Loucy (cell line): ENCODE results near the gene NGRN.

Source experiments
- EZH2phosphoT487 ChIP-seq: fragments of 200-600 bp; IDR thresholded peaks from 2 replicates; pipeline ENCODE4 v1.6.1; 2018; ENCODE audit warnings: antibody characterized with exemption, mild to moderate bottlenecking, moderate library complexity, borderline replicate concordance
- TF ChIP-seq, protein P1 (sequence below): fragments of 200-600 bp; sonication (generic); conservative IDR thresholded peaks from 2 replicates; pipeline ENCODE4 v1.5.1; 2014; ENCODE audit warnings: mild to moderate bottlenecking, antibody characterized with exemption, low read length

- TF ChIP-seq, protein P1, sequence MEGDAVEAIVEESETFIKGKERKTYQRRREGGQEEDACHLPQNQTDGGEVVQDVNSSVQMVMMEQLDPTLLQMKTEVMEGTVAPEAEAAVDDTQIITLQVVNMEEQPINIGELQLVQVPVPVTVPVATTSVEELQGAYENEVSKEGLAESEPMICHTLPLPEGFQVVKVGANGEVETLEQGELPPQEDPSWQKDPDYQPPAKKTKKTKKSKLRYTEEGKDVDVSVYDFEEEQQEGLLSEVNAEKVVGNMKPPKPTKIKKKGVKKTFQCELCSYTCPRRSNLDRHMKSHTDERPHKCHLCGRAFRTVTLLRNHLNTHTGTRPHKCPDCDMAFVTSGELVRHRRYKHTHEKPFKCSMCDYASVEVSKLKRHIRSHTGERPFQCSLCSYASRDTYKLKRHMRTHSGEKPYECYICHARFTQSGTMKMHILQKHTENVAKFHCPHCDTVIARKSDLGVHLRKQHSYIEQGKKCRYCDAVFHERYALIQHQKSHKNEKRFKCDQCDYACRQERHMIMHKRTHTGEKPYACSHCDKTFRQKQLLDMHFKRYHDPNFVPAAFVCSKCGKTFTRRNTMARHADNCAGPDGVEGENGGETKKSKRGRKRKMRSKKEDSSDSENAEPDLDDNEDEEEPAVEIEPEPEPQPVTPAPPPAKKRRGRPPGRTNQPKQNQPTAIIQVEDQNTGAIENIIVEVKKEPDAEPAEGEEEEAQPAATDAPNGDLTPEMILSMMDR = no peak
- TF ChIP-seq EZH2phosphoT487 = no peak
Measured at GRCh38 chr15:90295270-90295648, 29.8 kb downstream of the NGRN start.
